GM20431 (cell line): ENCODE data around the gene SLC8A2.

Experiments used
- in situ Hi-C: fragments of 300-500 bp; cut with MseI, MboI; formaldehyde crosslinking; loops from one replicate; pipeline ENCODE4 v1.15.0; 2020; ENCODE audit warnings: low sequenced_read_pairs; ENCODE audit not compliant: unreplicated experiment

SLC8A2 gene

DNA sequence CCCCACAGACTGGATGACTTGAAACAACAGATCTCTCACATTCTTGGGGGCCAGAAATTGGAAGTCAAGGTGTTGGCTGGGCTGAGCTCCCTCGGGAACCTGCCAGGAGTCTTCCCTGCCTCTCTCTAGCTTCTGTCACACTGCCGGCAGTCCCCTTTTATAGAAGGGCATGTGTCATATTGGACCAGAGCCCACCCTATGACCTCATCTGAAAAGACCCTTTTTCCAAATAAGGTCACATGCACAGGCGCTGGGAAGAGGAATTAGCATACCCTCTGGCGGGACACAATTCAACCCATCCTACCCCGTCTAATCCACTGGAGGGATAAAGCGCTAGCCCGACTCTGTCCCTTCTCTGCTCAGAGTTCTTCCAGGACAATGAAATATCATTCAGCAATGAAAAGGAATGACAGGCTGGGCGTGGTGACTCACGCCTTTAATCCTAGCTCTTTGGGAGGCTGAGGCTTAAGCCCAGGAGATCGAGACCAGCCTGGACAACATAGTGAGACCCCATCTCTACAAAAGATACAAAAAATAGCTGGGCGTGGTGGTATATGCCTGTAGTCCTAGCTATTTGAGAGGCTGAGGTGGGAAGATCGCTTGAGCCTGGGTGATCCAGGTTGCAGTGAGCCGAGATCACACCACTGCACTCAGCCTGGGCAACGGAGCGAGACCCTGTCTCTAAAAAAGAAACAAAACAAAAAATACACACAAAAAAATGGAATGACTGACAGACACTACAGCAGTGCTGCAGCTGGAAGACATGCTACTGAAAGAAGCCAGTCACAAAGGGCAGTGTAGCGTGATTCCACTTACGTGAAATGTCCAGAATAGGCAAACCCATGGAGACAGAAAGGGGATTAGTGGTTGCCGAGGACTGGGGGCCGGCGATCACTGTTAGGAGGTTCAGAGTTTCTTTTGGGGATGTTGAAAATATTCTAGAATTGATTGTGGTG, 80.9 kb downstream of the SLC8A2 start:
- in situ Hi-C loops = loop anchor here (25.0 kb wide), 1 partner anchor 104 kb away; no protein-coding TSS in a partner anchor

- in situ Hi-C loops = loop anchor here (25.0 kb wide), 1 partner anchor 102 kb away; no protein-coding TSS in a partner anchor
These were observed 82.5 kb downstream of the SLC8A2 start for GRCh38 chr19:47389150-47389556.

DNA sequence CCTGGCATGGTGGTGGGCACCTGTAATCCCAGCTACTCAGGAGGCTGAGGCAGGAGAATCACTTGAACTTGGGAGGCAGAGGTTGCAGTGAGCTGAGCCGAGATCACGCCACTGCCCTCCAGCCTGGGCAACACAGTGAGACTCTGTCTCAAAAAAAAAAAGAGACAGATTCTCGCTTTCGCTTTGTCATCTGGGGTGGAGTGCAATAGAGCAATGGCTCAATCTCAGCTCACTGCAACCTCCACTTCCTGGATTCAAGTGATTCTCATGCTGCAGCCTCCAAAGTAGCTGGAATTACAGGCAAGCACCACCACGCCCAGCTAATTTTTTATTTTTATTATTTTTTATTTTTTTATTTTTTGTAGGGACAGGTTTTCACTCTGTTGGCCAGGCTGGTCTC, 83.0 kb downstream of the SLC8A2 start:
- in situ Hi-C loops = loop anchor here (25.0 kb wide), 1 partner anchor 101 kb away; no protein-coding TSS in a partner anchor

DNA sequence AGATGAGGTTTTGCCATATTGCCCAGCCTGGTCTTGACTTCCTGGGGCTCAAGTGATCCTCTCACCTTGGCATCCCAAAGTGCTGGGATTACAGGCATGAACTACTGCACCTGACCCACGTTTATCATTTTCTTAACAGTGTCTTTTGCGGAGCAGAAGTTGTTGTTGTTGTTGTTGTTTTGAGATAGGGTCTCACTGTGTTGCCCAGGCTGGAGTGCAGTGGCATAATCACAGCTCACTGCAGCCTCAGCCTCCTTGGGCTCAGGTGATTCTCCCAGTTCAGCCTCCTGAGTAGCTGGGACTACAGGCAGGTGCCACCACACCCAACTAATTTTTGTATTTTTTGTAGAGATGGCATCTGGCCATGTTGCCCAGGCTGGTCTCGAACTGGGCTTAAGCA, 84.1 kb downstream of the SLC8A2 start:
- in situ Hi-C loops = loop anchor here (25.0 kb wide), 1 partner anchor 100 kb away; no protein-coding TSS in a partner anchor

DNA sequence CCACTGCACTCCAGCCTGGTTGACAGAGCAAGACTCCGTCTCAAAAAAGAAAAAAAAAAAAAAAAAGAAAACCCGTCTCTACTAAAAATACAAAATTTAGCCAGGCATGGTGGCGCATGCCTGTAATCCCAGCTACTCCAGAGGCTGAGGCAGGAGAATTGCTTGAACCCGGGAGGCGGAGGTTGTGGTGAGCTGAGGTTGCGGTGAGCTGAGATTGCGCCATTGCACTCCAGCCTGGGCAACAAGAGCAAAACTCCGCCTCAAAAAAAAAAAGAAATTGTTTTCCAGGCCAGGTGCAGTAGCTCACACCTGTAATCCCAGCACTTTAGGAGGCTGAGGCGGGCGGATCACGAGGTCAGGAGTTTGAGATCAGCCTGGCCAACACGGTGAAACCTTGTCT, 85.1 kb downstream of the SLC8A2 start:
- in situ Hi-C loops = loop anchor here (25.0 kb wide), 1 partner anchor 99 kb away; no protein-coding TSS in a partner anchor

GRCh38 chr19:47384533-47384932, 87.2 kb downstream of the SLC8A2 start:
- in situ Hi-C loops = loop anchor here (25.0 kb wide), 1 partner anchor 97 kb away; no protein-coding TSS in a partner anchor

DNA sequence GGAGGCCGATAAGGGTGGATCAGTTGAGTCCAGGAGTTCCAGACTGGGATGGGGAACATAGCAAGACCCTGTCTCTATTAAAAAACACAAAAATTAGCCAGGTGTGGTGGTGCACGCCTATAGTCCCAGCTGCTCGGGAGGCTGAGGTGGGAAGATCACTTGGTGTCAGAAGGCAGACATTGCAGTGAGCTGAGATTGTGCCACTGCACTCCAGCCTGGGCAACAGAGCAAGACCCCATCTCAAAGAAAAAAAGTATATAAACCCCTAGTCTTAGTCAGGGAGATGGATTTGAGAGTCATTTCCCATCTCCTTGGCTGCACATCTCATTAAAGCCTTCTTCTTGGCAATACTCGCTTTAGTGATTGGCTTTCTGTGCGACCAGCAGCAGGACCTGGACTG, 87.8 kb downstream of the SLC8A2 start:
- in situ Hi-C loops = loop anchor here (25.0 kb wide), 1 partner anchor 97 kb away; no protein-coding TSS in a partner anchor

DNA sequence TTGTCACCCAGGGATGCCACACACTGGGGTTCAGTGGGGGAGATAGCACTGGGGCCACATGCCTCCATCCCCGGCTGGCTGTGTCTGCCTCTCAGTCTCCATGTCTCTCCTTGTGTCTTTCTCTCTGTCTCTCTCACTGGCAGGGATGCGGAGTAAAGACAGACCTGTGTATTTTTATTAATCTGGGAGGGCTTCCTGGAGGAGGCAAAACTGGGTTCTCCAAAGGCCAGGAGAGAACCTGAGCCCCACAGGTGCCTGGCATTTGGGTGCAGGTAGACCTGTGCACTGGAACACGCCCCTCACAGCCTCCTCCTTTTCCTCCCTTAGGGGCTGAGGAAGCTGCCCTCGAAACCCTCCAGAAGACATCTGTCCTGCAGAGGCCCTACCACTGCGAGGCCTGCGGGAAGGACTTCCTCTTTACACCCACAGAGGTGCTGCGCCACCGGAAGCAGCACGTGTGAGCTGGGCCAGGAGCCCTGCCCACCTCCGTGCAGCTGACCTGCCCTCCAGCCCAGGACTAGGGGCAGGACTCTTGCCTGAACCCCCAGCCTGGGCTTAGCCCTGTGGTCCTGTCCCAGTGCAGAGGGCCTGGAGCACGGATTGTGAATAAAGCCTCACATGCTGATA, 89.9 kb downstream of the SLC8A2 start:
- in situ Hi-C loops = loop anchor here (25.0 kb wide), 1 partner anchor 94 kb away; no protein-coding TSS in a partner anchor

GRCh38 chr19:47381121-47381520, 90.6 kb downstream of the SLC8A2 start:
- in situ Hi-C loops = loop anchor here (25.0 kb wide), 1 partner anchor 94 kb away; no protein-coding TSS in a partner anchor

- in situ Hi-C loops = loop anchor here (25.0 kb wide), 1 partner anchor 93 kb away; no protein-coding TSS in a partner anchor
These were observed 91.1 kb downstream of the SLC8A2 start for GRCh38 chr19:47380559-47380958.

- in situ Hi-C loops = loop anchor here (25.0 kb wide), 1 partner anchor 92 kb away; no protein-coding TSS in a partner anchor
These were observed 92.2 kb downstream of the SLC8A2 start for GRCh38 chr19:47379381-47379938.

GRCh38 chr19:47378246-47378645, 93.4 kb downstream of the SLC8A2 start:
- in situ Hi-C loops = loop anchor here (25.0 kb wide), 1 partner anchor 91 kb away; no protein-coding TSS in a partner anchor
